Dedifferentiated amniotic fluid mesenchymal stem cell (primary cell): ENCODE data around the gene CSTF3.
"Not testable (repeated sequence)": the region's sequence is repeated elsewhere in the genome, so short reads cannot be mapped to it uniquely, and the experiment has no call there.

Experiments
- DNase-seq: peaks from one replicate; pipeline ENCODE4 v3.0.0-alpha.2; 2016; ENCODE audit errors: extremely low spot score

Gene CSTF3

GRCh38 chr11:33160587-33160986 is 693 bp downstream of the CSTF3 start:
- no peak for DNase-seq

DNA sequence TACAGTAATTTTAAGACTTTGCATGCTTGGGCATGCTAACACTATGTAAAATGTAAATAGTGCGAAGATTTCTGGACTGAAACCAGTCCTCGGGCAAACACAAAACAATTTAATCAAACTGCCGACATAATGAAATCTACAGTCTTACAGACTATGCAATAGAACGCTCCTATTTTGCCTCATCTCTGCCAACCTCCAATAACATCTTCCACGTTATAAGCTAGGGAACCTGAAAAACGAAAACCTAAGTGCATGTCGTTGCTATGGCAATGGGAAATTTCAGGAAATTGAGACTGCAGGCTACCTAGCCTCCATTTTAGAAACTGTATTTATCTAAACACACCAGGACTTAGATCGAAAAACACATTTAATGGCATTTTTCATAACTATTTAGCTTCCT is 1.1 kb downstream of the CSTF3 start:
- peak; percentile 58 for DNase-seq

DNA sequence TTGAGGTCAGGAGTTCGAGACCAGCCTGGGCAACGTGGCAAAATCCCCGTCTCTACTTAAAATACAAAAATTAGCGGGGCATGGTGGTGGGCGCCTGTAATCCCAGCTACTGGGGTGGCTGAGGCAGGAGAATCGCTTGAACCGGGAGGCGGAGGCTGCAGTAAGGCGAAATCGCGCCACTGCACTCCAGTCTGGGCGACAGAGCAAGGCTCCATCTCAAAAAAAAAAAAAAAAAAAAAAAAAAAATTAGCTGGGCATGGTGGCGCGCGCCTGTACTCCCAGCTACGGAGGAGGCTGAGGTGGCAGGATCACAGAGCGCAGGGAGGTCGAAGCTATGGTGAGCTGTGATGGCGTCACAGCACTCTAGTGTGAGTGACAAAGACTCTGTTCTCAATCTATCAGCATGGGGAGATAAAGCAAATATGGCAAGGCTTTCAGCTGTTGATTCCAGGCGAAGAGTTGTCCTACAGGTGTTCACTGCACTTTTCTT is 1.9 kb downstream of the CSTF3 start:
- DNase-seq, result not testable (repeated sequence)

DNA sequence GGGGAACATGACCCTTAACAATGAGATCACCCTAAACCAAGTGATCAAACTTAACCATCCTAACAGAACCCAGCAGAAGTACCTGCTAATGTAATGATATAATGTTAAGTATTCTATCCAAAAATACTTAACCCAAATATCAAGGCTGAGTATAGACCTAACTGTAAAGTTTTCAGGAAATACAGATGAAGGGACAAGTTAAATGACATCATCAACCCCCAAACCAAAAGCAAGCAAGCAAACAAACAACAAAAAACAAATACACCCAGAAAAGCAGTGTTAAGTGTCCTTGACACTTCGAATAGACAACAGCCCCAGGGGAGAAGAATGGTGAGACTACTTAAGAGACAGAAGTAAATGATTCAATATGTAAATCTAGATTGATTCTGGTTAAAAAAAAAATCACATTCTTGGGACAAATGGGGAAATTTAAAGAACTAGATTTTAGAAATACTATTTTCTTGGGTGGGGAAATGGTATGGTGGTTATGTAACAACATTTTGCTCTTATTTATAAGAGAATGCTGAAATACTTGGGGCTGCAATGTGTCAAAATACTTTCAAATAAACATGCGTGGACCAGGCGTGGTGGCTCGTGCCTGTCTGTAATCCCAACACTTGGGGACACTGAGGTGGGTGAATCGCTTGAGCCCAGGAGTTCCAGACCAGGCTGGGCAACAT is 2.5 kb downstream of the CSTF3 start:
- DNase-seq, result no peak

- no peak for DNase-seq
These were observed 3.9 kb downstream of the CSTF3 start for GRCh38 chr11:33157103-33158027.

DNA sequence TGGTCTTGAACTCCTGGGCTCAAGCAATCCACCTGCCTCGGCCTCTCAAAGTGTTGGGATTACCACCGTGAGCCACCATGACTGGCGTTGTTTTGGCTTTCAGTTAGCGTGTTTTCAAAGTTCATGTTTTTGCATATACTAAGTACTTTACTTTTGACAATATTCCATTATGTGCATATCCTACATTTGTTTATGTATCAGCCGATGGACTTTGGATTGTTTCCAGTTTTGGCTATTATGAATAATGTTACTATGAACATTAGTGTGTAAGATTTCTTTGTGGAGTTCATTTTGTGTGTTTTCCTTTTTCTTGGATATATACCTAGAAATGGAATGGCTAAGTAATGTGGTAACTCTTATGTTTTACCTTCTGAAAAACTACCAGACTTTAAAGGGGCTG is 9.9 kb downstream of the CSTF3 start:
- no peak for DNase-seq

- DNase-seq, result no peak
These were observed 13.7 kb downstream of the CSTF3 start for GRCh38 chr11:33147559-33147958.

DNA sequence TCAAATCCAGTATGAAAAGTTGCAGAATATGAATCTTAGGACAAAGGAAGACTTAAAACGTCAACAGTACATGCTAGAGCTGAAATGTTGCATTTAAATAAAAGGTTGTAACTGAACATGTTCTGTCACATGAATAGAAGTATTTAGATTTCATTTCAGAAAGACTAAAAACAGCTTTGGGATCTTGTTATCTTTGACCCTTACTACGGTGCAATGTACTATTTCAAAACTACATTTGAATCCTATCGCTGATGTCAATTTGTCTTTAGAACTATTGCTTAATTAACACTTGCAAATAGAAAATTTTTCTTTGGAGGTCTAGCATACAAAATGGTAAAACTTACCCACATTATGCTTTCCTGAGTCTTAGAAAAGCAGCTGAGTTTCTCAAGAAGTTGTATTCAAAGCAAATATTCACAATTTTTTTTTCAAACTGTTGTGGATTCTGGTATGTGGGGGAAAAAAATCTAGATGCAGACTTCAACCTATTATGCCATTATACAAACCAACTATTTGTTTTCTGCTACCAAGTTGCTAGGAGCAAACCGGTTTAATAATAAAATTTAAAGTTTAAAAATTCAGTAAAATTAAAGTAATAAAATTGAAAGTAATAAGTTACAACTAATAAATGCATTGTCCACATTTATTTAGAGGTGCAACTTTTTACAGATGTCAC is 25.4 kb downstream of the CSTF3 start:
- no peak for DNase-seq

DNA sequence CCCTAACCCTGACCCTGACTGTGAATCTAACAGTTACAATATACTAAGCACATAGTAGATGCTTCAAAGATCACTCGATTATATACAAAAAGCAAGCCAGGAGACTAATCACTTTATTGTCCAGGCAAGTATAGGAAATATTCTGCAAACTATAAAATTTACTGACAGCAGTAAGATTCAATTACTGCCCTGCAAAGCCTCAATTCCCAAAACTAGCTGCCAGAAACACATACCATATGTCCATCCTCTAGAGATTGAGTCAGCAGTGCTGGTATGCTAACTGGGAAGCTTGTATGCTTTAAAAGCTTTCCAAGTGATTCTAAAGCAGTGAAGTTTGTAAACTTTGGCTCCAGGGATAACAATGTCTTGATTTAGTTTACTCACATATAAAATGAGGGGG is 26.1 kb downstream of the CSTF3 start:
- DNase-seq, result peak; percentile 78

GRCh38 chr11:33134276-33134675 is 27.0 kb downstream of the CSTF3 start:
- DNase-seq, result no peak

- no peak for DNase-seq
These were observed 27.5 kb downstream of the CSTF3 start for GRCh38 chr11:33133761-33134160.

GRCh38 chr11:33132510-33132909 is 28.8 kb downstream of the CSTF3 start:
- no peak for DNase-seq

DNA sequence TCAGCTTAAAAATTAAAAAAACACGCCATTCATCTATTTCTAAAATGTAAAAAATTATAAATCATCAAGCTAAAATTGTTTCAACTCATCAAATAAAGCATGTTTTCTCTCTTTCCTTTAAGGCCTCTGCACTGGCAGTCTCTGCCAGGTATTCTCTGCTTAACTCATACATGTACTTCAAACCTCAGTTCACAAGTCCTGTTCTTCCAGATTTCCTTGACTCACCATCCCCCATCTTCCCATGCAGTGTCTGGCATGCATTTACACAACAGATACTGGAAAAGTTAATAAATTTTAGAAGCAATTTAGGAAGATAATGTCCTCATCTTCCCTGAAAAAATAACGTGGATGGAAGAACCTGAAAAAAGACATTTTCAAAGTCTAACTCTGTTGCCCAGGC is 32.5 kb downstream of the CSTF3 start:
- DNase-seq, result no peak

DNA sequence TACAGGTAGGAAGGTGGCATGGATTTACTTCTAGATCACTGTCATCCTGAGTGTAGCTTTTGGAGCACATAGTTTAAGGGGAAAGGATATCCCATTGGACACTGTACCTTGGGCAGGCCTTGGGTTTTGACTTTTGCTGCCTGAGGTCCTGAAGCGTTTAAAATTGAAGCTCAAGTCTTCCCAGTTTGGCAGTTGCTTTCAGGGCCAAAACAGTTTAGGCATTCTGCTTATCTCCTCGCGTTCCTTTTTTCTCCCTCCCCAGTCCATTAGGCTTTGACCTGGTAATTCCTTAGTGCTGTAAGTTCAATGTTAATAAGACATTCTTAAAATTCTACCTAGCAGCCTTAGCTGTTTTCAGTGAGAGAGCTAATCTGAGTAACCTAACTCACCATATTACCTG is 35.7 kb downstream of the CSTF3 start:
- no peak for DNase-seq

DNA sequence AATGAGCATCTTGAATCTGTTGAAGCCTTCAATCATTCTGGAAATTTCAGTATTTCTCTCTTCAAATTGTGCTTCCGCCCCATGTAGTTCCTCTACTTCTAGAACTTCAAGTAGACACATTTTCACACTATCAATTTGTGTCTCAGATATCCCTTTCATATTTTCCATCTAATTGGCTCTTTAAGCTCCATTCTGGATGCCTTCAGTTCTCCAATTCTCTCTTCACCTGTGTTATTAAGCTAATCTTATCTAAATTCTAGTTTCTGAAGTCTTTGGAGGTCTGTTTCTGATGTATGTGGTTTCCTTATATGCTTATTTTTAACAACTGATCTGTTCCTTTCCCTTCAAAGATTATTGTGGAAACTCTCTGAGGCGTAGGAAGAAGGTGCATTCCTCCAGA is 36.3 kb downstream of the CSTF3 start:
- DNase-seq, result no peak

DNA sequence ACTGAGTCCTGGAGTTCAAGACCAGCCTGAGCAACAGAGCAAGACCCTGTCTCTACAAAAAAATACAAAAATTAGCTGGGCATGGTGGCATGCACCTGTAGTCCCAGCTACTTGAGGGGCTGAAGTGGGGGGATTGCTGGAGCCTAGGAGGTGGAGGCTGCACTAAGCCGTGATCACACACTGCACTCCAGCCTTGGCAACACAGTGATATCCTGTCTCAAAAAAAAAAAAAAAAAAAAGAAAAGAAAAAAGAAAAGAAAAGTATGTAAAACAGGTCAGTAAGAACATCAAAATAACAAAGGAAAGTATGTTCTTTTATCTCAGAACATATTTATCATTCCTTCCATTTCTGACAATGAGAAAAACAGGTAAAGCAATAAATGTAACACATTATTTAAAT is 38.6 kb downstream of the CSTF3 start:
- DNase-seq, result not testable (repeated sequence)

DNA sequence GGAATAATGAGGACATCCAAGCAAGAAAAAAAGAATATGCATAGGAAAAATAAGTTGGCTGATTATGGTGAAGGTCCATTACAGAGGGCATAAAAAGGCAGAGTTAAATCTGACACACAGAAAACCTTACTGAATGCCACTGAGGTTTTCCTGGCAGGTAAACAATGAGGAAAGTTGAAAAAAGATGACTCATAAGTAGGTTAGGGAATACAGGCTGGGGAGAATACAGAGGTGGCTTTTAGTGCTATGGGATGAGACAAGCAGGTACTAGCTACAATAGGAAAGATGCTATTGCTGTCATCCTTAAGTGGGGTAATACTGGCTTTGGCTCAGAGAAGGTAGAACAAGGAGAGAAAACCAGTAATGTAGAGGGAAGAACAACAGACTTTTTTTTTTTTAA is 44.7 kb downstream of the CSTF3 start:
- no peak for DNase-seq

GRCh38 chr11:33110083-33110482 is 51.2 kb downstream of the CSTF3 start:
- no peak for DNase-seq

- no peak for DNase-seq
These were observed 51.9 kb downstream of the CSTF3 start for GRCh38 chr11:33109294-33109895.

DNA sequence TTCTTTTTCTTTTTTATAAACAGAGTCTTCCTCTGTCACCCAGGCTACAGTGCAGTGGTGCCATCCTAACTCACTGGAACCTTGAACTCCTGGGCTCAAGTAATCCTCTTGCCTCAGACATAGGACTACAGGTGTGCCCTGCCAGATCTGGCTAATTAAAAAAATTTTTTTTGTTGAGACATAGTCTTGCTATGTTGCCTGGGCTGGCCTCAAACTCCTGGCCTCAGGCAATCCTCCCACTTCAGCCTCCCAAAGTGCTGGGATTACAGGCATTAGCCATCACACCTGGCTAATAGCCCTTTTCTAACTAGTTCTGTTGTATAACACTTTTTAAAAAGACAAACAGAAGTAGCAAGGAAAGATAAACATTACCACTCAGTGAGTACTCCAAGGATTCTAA is 57.4 kb downstream of the CSTF3 start:
- no peak for DNase-seq

- no peak for DNase-seq
These were observed 67.1 kb downstream of the CSTF3 start for GRCh38 chr11:33094157-33094556.

DNA sequence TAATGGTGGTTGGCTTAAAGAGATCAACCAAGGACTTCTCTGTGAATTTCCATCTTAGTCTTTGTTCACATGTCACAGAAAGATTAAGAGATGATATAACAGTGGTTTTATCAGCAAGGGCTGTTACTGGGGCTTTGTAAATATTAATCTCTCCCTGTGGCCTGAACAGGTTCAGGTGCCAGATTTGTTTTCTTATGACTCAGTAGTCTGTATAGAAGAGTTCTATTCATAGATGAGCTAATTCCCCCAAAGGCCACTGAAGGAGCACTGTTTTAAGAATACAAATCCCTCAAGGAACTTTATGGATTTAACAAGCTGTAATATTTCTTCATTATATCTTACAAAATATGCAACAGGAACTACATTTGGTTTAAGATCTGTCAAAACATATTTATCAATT is 71.5 kb downstream of the CSTF3 start:
- no peak for DNase-seq
